Immature natural killer cell (primary cell): ENCODE data around the gene UBE2K. TPM values are rescaled to one million over a fixed set of nuclear protein-coding genes. Genes with fewer than 3 reads are reported as not detected.
A peak's percentile ranks its signal among the peaks of the same experiment; 100 is the strongest.
"Not testable (repeated sequence)": the region's sequence is repeated elsewhere in the genome, so short reads cannot be mapped to it uniquely, and the experiment has no call there.

Source experiments
- DNase-seq, 3 donors: peaks; one replicate each; pipeline ENCODE4 v3.0.0; 2022; ENCODE audit warnings: mixed read lengths in 1 of 3
- H3K27ac Mint-ChIP-seq, 6 donors: one replicate each; pipeline ENCODE4 v1.8.0; 2020; ENCODE audit warnings: mixed read lengths in 6 of 6, mild to moderate bottlenecking in 5 of 6, inconsistent platforms in 4 of 6, moderate library complexity in 3 of 6
- H3K27me3 Mint-ChIP-seq, 3 donors: one replicate each; pipeline ENCODE4 v1.8.0; 2020 to 2021; ENCODE audit warnings: low read depth in 3 of 3, mild to moderate bottlenecking in 3 of 3, mixed read lengths in 3 of 3, moderate library complexity in 3 of 3, inconsistent platforms in 1 of 3
- H3K36me3 Mint-ChIP-seq, 3 donors: one replicate each; pipeline ENCODE4 v1.8.0; 2020; ENCODE audit warnings: mixed read lengths in 3 of 3, inconsistent platforms in 2 of 3, mild to moderate bottlenecking in 2 of 3
- H3K4me1 Mint-ChIP-seq, 2 donors: one replicate each; pipeline ENCODE4 v1.8.0; 2020; ENCODE audit warnings: inconsistent platforms in 2 of 2, mild to moderate bottlenecking in 2 of 2, mixed read lengths in 2 of 2, moderate library complexity in 1 of 2
- H3K4me3 Mint-ChIP-seq, 5 donors: one replicate each; pipeline ENCODE4 v1.8.0; 2020; ENCODE audit warnings: mild to moderate bottlenecking in 5 of 5, mixed read lengths in 5 of 5, inconsistent platforms in 3 of 5, moderate library complexity in 3 of 5
- H3K9me3 Mint-ChIP-seq, 6 donors: one replicate each; pipeline ENCODE4 v1.8.0; 2020; ENCODE audit warnings: mild to moderate bottlenecking in 6 of 6, mixed read lengths in 6 of 6, inconsistent platforms in 4 of 6, moderate library complexity in 3 of 6
- polyA plus RNA-seq, 3 donors: library from polyadenylated mRNA; unstranded; fragments of 300-500 nt; fragmentation: Illumina TruSeq; gene quantifications; one replicate each; pipeline ENCODE4 v1.2.3, GENCODE V29; 2021

Gene UBE2K
- polyA plus RNA-seq, 3 donors from 2014 or later = 47.9 to 82.4 (median 67.8) TPM

DNA sequence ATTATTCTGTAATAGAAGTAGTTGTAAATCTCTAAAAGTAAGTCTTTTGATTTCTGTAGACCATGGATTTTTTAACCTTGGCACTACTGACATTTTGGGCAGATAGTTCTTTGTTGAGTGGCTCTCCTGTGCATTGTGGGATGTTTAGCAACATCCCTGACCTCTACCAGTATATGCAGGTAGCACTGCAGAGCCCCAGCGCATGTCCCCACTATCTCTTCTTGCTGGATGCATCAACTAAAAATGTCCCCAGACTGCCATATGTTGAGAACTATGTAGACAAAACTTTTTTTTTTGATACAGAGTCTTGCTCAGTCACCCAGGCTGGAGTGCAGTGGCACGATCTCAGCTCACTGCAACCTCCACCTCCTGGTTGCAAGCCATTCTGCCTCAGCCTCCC is 4.8 kb downstream of the UBE2K start:
- peaks cover 8 to 9% (median 8%) of the 10 kb centered on the region in 3 donors for H3K27me3 Mint-ChIP-seq
- H3K4me3 Mint-ChIP-seq = no peak overlapping the region
- no peaks in the 10 kb centered on the region for H3K9me3 Mint-ChIP-seq
- peak overlapping the region in 2 of 6 donors; percentile 5 to 9 for H3K27ac Mint-ChIP-seq
- no peak for DNase-seq
- peaks cover 48 to 61% of the 10 kb centered on the region in 2 donors for H3K4me1 Mint-ChIP-seq
- peaks cover 0 to 4% (median 0%) of the 10 kb centered on the region in 3 donors for H3K36me3 Mint-ChIP-seq

DNA sequence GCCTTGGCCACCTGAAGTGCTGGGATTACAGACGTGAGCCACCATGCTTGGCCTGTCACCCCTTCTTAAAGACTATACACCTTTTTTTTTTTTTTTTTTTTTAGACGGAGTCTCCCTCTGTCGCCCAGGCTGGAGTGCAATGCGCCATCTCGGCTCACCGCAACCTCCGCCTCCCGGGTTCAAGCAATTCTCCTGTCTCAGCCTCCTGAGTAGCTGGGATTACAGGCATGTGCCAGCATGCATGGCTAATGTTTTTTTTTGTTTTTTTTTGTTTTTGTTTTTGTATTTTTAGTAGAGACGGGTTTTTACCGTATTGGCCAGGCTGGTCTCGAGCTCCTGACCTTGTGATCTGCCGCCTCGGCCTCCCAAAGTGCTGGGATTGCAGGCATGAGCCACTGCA is 6.9 kb downstream of the UBE2K start:
- not testable (repeated sequence) for H3K27me3 Mint-ChIP-seq, H3K4me3 Mint-ChIP-seq, H3K27ac Mint-ChIP-seq, H3K9me3 Mint-ChIP-seq, H3K36me3 Mint-ChIP-seq, DNase-seq
- H3K4me1 Mint-ChIP-seq = peaks cover 42 to 62% of the 10 kb centered on the region in 2 donors

DNA sequence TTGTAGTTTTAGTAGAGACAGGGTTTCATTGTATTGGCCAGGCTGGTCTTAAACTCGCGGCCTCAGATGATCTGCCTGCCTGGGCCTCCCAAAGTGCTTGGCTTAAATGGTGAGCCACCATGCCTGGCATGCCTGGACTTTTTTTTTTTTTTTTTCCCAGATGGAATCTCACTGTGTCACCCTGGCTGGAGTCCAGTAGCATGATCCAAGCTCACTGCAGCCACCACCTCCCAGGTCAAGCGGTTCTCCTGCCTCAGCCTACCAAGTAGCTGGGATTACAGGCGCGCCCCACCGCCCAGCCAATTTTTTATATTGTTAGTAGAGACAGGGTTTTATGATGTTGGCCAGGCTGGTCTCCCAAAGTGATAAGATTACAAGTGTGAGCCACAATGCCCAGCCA is 8.4 kb downstream of the UBE2K start:
- H3K27ac Mint-ChIP-seq = peak overlapping the region in 5 of 6 donors; percentile 29 to 72 (median 59)
- no peaks in the 10 kb centered on the region for H3K9me3 Mint-ChIP-seq
- no peak overlapping the region for H3K4me3 Mint-ChIP-seq
- no peak for DNase-seq
- no peaks in the 10 kb centered on the region for H3K36me3 Mint-ChIP-seq
- H3K27me3 Mint-ChIP-seq = no peaks in the 10 kb centered on the region
- peaks cover 36 to 60% of the 10 kb centered on the region in 2 donors for H3K4me1 Mint-ChIP-seq

- Mint-ChIP-seq H3K4me1 (peaks cover 40 to 61% of the 10 kb centered on the region in 2 donors), H3K27me3 (no peaks in the 10 kb centered on the region), H3K4me3 (peak overlapping the region in 1 of 5 donors; percentile 1), H3K36me3 (no peaks in the 10 kb centered on the region), H3K9me3 (no peaks in the 10 kb centered on the region), H3K27ac (peak overlapping the region in 5 of 6 donors; percentile 29 to 72 (median 59))
- no peak for DNase-seq
Observed at GRCh38 chr4:39706741-39707511, 9.0 kb downstream of the UBE2K start.

DNA sequence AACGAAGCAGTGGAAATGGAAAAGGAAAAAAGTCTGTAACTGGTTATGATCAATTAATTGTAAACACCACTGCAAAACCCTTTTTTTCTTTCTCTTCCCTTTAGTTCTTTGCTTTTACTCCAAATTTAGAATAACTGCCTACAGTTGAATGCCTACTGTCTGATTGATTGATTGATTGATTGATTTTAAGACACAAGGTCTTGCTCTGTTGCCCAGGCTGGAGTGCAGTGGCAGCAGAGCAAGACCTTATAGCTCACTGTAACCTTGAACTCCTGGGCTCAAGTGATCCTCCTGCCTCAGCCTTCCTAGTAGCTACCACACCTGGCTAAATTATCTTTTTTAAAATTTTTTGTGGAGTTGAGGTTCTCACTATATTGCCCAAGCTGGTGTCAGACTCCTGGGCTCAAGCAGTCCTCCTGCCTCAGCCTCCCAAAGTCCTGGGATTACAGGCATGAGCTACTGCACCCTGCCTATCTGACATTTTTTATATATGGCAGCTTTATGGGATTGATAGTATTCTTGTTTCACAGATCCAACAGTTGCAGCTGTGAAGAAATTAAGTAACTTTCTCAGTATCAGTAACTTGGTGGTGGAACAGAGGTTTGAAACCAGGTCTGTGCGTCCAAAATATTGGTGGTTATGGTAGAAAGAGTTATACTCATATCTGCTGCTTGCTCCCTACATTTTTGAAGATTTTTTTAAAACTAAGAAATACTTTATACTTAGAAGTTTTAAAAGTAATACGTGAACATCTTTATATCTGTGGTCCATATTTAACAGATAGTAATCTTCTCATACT is 12.4 kb downstream of the UBE2K start:
- no peak for DNase-seq
- Mint-ChIP-seq H3K27me3 (peaks cover 0 to 2% (median 0%) of the 10 kb centered on the region in 3 donors), H3K36me3 (no peaks in the 10 kb centered on the region), H3K4me1 (peaks cover 50 to 68% of the 10 kb centered on the region in 2 donors), H3K27ac (peak overlapping the region in 3 of 6 donors; percentile 25 to 75 (median 43)), H3K9me3 (no peaks in the 10 kb centered on the region), H3K4me3 (no peak overlapping the region)

- no peak for DNase-seq
- peaks cover 52 to 75% of the 10 kb centered on the region in 2 donors for H3K4me1 Mint-ChIP-seq
- no peaks in the 10 kb centered on the region for H3K9me3 Mint-ChIP-seq
- H3K4me3 Mint-ChIP-seq = no peak overlapping the region
- peaks cover 4 to 6% (median 4%) of the 10 kb centered on the region in 3 donors for H3K36me3 Mint-ChIP-seq
- peaks cover 0 to 4% (median 0%) of the 10 kb centered on the region in 3 donors for H3K27me3 Mint-ChIP-seq
- no peak overlapping the region for H3K27ac Mint-ChIP-seq
Observed at GRCh38 chr4:39712819-39713607, 15.1 kb downstream of the UBE2K start.

DNA sequence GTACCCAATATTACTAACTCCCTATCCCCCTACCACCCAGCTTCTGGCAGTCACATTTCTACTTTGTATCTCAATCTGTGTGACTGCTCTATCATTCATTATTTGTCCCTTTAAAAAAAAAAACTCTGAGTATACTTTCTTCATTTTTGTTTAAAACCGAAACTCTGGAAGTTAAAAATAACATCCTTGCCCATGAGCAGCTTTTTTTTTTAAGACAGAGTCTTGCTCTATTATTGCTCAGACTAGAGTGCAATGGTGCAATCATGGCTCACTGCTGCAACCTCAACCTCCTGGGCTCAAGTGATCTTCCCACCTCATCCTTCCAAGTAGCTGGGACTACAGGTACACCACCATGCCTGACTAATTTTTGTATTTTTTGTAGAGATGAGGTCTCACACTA is 15.8 kb downstream of the UBE2K start:
- peaks cover 4 to 6% (median 4%) of the 10 kb centered on the region in 3 donors for H3K36me3 Mint-ChIP-seq
- peak overlapping the region in 1 of 5 donors; percentile 7 for H3K4me3 Mint-ChIP-seq
- peaks cover 0 to 4% (median 0%) of the 10 kb centered on the region in 3 donors for H3K27me3 Mint-ChIP-seq
- peaks cover 50 to 72% of the 10 kb centered on the region in 2 donors for H3K4me1 Mint-ChIP-seq
- DNase-seq = no peak
- H3K9me3 Mint-ChIP-seq = no peaks in the 10 kb centered on the region
- peak overlapping the region in 3 of 6 donors; percentile 22 to 55 (median 34) for H3K27ac Mint-ChIP-seq

DNA sequence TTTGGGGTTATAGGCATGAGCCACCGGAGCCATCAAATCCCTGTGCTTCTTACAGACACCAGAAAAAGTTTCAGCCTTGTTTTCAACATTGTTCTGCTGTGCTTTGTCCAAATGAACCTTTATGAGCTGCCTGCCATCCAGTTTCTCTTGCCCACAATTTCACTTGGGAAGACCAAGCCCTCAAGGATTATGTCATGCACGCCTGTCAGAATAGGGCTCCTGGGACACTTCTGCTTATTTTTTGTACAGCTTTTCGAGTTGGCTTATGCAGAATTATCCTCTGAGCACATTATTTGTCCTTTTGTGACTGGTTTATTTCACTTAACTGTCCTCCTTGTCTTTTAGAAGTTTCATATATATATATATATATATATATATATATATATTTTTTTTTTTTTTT is 16.2 kb downstream of the UBE2K start:
- DNase-seq = no peak
- Mint-ChIP-seq H3K27ac (peak overlapping the region in 3 of 6 donors; percentile 22 to 55 (median 34)), H3K36me3 (peaks cover 4 to 6% (median 4%) of the 10 kb centered on the region in 3 donors), H3K4me1 (peaks cover 51 to 72% of the 10 kb centered on the region in 2 donors), H3K27me3 (peaks cover 0 to 4% (median 0%) of the 10 kb centered on the region in 3 donors), H3K9me3 (no peaks in the 10 kb centered on the region), H3K4me3 (peak overlapping the region in 1 of 5 donors; percentile 7)

DNA sequence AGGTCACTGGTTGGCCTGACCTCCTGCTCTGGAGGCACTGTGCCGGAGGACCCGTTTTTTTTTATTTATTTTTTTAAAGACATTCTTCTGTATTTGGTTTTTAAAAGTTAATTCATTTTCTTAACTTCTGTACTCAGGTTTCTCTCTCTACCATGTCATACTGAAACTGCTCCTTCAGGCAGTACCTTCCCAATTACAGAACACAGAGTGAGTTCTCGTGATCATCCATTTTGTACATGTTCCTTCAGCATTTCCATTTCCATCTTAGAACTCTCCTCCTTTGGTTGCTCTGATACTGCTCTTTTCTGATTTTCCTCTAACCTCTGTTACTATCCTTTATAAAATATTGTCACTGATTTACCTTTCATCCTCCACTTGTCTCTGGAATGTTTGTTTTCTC is 17.9 kb downstream of the UBE2K start:
- Mint-ChIP-seq H3K9me3 (no peaks in the 10 kb centered on the region), H3K4me3 (no peak overlapping the region), H3K4me1 (peaks cover 58 to 72% of the 10 kb centered on the region in 2 donors), H3K36me3 (peaks cover 4 to 6% (median 4%) of the 10 kb centered on the region in 3 donors), H3K27ac (peak overlapping the region in 1 of 6 donors; percentile 33), H3K27me3 (peaks cover 0 to 4% (median 0%) of the 10 kb centered on the region in 3 donors)
- DNase-seq = no peak

DNA sequence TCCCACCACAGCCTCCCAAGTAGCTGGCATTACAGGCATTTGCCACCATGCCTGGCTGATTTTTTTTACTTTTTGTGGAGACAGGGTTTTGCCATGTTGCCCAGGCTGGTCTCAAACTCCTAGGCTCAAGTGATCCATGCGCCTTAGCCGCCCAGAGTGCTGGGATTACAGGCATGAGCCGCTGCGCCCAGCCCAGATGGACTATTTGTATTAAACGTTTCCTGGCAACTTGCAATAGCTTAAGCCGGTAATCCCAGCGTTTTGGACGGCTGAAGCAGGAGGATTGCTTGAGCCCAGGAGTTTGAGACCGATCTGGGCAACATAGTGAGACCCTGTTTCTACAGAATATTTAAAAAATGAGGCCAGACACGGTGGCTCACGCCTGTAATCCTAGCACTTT is 18.4 kb downstream of the UBE2K start:
- Mint-ChIP-seq H3K9me3 (no peaks in the 10 kb centered on the region), H3K4me3 (no peak overlapping the region), H3K27ac (no peak overlapping the region), H3K36me3 (peaks cover 4 to 6% (median 4%) of the 10 kb centered on the region in 3 donors), H3K27me3 (peaks cover 0 to 4% (median 0%) of the 10 kb centered on the region in 3 donors), H3K4me1 (peaks cover 62 to 74% of the 10 kb centered on the region in 2 donors)
- no peak for DNase-seq

DNA sequence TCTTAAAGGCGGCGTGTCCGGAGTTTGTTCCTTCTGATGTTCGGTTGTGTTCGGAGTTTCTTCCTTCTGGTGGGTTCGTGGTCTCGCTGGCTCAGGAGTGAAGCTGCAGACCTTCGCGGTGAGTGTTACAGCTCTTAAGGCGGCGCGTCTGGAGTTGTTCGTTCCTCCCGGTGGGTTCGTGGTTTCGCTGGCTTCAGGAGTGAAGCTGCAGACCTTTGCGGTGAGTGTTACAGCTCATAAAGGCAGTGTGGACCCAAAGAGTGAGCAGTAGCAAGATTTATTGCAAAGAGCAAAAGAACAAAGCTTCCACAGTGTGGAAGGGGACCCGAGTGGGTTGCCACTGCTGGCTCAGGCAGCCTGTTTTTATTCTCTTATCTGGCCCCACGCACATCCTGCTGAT is 19.8 kb downstream of the UBE2K start:
- H3K27me3 Mint-ChIP-seq, H3K36me3 Mint-ChIP-seq, H3K9me3 Mint-ChIP-seq: not testable (repeated sequence)
- peaks cover 67 to 82% of the 10 kb centered on the region in 2 donors for H3K4me1 Mint-ChIP-seq
- DNase-seq = peak in 1 of 3 donors; percentile 19
- peak overlapping the region; percentile 77 to 85 (median 82) for H3K4me3 Mint-ChIP-seq
- peak overlapping the region; percentile 73 to 84 (median 82) for H3K27ac Mint-ChIP-seq

- H3K27ac Mint-ChIP-seq = peak overlapping the region in 5 of 6 donors; percentile 70 to 82 (median 77)
- peaks cover 0 to 4% (median 0%) of the 10 kb centered on the region in 3 donors for H3K27me3 Mint-ChIP-seq
- peak in 1 of 3 donors; percentile 18 for DNase-seq
- peak overlapping the region; percentile 67 to 84 (median 78) for H3K4me3 Mint-ChIP-seq
- H3K36me3 Mint-ChIP-seq = peaks cover 4 to 6% (median 4%) of the 10 kb centered on the region in 3 donors
- peaks cover 64 to 74% of the 10 kb centered on the region in 2 donors for H3K4me1 Mint-ChIP-seq
- no peaks in the 10 kb centered on the region for H3K9me3 Mint-ChIP-seq
Observed at GRCh38 chr4:39718366-39719323, 20.7 kb downstream of the UBE2K start.
